Activated T-helper 9 cell treated with anti-CD3 and anti-CD28 coated beads, Interleukin-2, amount 50 U/mL, for 16 hours (primary cell): ENCODE data around the gene TIMM17B.

ENCODE experiments used
- DNase-seq: peaks from one replicate; pipeline ENCODE4 v3.0.0-alpha.2; 2020; ENCODE audit warnings: low read depth

Gene TIMM17B

DNA sequence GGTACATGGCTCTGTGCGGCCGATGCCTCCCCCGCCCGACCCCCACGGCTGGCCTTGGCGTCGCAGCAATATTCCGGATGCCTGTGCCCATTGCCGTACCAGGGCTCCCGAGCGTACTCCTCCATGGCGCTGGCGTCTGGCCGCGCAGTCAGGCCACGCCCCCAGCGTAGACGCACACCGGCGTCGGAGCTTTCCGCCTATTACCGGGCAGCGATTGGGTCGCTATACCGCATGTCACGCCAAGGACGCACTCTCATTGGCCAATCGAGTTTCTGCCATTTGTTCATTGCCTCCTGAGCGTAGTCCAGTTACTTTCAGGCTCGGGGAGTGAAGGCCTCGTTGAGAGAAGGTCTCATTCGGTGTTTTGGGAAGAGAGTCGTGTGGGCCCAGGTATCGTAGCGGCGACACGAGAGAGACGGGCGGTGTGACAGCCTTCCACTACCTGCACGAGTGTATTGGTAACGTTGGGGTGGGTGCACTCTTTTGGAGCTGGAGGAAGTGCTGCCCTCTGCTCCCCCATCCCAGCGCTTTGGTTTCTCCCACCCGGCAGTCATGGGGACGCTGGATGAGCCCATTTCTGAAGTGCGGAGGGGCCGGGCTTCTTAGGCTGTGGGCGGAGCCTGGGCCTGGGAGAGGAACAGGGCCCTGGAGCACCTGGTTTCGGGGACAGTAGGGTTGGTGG is at the start of gene TIMM17B, which contains the start of gene PQBP1:
Gene TIMM17B, minus strand, starts transcription at position 144 of the 682 bp plus-strand sequence. Its CDS starts 19 bp downstream, at position 125.
Gene PQBP1, plus strand, starts transcription at position 306 of the 682 bp plus-strand sequence. CDS start 580 bp downstream, outside the sequence.
- DNase-seq, result peak; percentile 80

DNA sequence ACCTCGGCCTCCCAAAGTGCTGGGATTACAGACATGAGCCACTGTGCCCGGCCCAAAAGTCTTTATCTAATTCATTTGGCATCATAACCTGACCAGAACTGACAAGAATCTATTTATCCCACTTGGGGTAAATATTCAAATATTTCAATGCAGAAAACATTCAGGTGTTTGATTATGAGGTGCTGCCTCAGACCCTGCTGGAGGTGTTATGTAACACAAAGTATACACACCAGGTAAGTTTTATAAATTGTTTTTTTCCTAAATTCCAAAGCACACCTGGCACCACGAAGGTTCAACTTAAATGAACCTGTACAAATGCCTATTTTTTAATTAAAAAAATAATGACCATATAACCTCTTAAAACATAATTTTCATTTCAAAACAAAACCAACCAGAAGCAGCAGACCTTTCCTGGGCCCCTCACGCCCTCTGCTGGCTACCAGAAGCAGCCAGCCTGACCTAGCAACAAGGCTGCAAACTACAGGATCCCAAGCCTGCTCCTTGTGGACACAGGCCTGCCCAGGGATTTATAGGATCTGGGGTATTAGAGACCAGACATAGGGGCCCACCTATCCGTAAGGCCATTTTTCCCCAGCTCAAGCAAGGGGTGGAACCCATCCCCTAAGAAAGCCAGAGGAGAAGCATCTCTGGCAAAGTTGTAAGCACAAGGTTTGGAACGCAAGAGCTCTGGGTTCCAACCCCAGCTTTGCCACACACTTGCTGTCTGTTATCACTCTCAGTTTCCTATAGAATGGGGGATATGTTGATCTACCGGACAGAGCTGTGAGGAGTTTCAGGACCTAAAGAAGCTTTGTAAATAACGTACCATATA is 48.2 kb upstream of the TIMM17B start:
- peak; percentile 28 for DNase-seq

DNA sequence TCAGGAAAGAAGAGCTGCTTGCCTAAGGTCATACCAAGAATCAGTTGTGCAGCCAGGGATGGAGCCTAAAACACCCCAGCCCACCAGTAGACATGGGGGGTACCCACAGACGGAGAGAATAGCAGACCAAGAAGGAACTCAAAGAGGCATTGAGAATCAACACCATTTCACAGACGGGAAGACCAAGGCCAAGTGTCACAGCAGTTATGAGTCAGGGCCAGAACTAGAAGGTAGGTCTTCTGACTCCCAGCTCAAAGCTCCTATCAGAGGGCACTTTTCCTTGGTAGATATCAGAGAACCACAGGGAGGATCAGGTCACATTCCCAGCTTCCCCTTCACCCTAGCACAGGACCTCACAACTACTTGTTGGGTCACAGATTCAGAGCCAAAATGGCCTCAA is 45.3 kb upstream of the TIMM17B start:
- DNase-seq, result no peak

DNA sequence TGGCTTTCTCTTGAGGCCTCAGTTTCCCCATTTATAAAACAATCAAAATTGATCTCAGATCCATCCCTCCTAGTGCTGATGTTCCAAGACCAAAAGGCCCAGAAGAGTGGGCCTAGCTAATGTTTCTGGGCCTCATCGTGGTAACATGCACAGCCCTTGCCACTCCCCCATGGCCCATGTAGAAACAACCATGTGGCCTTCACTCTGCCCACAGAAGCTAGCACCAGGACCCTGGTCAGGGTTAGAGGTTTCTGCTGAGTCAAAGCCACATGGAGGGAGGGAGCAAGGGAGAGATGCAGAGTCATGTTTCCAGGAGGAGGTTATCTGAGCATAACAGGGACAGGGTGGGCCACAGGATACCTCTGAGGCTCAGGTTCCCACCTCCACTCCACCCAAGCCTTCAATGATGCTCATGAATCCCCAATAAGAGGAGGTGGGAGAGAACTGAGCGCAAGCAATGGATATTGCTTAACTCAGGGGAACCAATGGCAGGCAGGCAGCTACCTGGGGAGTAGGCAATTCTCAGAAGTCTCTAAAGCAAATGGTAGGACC is 42.9 kb upstream of the TIMM17B start:
- no peak for DNase-seq

DNA sequence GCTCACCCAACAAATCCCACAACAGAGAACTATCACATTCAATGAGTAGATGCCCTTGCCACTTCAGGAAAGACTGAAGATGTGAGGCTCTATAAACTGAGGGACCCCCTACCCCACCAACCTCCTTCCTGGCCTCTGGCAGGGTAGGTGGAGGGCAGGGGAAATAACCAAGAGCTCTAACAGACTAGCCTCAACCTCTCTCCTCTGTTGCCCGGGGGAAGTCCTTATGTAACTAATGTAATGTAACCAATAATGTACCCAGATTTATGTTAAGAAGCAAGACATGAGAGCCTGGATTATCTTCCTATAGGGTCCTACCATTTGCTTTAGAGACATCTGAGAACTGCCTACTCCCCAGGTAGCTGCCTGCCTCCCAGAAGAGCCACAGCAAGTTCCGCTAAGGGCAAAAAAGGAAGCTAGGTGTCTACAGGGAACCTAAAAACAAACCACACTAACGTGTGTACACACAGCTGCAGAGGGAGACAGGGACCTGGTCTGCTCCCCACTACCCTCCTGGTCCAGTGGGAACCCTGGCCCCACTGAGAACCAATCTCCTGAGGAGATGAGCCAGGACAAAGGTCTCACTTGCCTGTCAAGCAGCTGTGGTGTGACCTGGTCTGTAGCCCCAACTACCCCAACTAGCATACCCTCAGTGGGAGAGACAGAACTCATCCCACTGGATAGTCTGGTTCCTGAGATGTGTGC is 42.1 kb upstream of the TIMM17B start:
- DNase-seq, result no peak

DNA sequence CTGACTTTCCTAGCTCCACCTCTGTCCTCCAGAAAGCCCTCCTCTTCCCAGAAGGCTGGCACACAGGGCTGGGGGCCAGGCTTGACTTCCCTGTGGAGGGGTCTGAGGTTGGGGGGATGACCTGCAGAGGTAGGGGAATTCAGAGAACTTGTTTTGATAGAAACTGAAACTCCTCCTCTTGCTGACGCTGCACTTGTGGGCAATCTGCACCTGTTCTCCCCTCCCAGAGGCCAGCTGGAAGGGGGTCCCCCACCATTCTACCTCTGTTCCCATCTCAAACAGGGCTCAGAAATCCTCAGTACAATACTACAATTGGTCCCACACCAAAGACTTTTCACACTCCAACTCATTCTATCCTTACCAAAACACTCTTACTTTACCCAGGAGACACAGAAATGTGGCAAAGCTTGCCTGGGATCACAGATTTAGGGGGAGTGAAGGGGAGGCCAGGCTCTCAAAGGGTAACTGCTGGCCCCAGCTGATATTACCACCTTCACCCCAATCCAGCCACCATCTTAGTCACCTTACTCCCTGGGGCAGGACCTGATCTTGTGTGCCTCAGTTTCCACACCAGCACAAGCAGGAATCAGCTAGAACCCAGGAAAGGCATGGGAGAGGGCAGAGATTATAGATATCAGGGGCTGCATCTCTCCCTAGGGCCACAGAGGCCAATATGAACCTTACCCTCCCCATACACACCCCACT is 41.3 kb upstream of the TIMM17B start:
- peak; percentile 70 for DNase-seq

DNA sequence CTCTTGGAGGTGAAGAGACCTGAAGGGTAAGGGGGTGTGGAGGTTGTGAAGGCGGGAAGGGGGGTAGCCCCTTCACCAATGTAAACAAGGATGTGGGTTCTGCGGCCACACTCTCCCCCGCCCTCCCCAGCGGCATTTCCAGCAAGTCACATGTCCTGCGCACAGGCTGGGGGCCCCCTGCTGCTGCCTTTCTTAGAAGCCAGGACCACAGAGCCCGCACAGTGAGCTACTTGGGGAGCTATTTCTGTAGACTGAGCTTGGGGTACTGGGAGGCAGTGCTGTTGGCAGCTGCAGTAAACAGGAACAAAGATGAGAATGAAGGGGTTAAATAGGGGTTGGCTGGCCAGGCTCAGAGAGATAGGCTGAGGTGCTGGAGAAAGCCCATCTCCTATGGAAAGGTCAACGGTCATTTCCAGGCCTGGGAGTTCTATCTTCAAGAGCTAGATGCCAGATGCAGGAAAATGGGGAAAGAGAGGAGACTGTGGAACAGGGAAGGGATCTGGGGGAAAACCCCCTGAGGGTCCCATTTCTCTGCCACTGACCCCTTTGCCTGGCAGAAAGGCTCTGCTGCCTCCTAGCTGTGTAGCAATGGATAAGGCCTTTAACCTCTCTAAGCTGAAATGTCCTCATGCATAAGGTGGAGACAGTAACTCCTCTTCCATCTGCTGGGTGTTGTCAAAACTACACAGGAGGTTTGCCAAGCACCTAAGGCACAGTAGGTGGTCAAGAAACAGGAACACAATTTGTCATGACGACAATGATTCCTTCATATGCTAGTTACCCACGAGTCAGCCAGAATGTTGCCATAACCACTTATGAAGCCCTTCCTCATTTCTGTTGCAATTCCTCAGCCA is 39.7 kb upstream of the TIMM17B start:
- peak; percentile 88 for DNase-seq

DNA sequence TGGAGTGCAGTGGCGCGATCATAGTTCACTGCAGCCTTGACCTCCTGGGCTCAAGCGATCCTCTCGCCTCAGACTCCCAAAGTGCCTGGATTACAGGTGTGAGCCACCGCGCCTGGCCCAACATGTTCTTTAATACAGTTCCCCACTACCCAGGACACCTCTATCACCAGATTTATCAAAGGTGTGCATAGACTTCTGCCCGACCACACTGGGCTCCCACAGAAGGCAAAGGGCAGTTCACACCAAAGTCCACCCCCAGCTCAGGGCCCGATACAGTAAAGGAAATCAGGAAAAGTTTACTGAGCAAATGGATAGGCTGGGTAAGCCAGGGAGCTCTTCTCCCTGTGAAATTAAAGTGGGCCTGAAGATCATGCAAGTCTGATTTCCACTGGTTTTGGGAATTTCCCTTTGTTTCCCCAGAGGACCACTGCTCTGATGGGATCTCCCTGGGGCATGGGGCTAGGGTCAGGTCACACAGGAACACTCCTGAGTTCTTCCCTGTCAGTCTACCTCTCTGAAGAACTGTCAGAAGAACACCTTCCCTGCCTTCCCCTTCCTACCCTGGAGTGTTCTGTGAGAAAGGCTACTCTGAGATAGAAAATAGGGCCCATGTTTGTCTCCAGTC is 39.0 kb upstream of the TIMM17B start:
- DNase-seq, result no peak

DNA sequence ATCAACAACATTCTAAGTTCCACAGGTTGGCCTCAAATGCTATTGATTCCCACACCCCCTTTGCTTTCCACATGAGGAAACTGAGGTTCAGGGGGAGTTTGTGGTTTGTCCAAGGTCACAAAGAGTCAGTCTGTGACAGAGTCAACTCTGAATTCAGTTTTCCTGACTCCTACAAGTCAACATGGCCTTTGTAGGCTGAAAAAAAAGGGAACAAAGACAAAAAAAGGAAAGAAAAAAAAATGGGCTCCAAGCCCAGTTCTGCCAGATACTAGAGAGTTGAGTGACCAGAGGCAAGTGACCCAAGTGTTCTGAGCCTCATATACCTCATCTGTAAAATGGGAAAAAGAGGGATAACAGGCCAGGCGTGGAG is 37.7 kb upstream of the TIMM17B start:
- DNase-seq, result no peak

DNA sequence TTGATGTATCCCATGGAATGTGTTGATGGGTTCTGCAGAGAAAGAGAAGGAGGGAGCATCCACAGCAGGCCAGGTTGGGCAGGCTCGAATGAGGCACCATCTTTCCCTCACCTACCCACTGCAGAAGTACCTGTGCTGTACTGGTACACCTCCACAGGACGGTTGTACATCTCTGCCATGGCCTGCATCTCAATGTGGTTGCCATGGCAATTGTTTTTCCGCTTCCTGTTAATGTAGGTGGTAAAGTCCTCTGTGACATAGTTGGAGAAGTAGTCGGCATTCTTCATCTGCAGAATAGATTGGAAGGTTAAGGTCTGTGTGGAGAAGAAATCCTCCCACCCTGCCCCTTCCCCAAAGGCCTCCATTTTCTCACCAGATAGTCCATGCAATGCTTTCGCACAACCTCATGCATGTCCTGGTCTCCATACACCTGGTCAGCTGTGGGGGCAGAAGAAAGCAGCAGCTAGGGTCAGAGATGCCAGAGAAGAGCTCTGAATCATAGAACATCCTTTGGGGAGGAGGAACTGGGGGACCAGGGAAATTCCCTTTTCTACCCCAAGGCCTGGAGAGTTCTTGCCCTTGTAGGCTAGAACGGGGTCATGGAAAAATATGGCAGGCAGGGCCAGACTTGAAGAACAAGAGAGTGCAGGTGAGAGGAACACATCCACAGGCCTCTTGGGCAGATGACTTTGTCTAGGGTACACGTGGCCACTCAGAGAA is 37.2 kb upstream of the TIMM17B start:
- no peak for DNase-seq

DNA sequence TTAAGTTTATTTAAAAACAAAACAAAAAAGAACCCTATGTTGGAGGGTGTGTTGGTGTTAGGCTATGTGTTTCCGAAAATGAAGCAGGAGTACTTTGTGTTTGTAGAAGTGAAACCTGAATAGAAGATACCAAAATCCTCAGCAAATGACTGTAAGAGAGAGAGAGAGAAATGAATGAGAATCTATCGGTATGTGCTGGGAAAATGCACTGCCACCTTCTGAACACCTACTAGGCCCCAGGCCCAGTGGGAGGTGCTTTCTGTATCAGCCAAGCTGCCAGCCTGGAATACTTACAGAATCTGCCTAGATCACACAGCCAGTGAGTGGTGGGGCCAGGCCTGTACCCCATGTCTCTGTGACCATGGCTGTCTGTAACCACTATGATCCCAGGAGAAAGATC is 36.2 kb upstream of the TIMM17B start:
- no peak for DNase-seq

DNA sequence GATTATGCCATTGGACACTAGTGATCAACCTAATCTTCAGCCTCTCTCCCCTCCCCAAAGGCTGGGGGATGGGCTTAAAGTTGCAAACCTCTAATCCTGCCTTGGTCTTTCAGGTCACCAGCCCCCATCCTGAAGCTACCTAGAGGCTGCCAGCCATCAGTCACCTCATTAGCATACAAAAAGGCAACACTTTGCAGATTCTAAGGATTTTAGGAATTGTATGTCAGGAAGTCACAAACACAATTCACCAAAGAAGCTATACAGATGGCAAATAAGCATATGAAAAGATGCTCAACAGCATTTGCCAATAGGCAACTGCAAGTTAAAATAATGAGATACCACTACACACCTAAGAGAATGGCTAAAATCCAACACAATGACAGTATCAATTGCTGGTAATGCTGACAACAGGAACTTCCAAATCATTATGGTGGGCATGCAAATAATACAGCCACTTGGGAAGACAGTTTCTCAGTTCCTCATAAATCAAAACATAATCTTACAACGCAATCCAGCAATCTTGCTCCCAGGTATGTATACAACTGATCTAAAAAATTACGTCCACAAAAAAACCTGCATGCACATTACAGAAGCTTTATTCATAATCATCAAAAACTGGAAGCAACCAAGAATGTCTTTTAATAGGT is 30.3 kb upstream of the TIMM17B start:
- no peak for DNase-seq

DNA sequence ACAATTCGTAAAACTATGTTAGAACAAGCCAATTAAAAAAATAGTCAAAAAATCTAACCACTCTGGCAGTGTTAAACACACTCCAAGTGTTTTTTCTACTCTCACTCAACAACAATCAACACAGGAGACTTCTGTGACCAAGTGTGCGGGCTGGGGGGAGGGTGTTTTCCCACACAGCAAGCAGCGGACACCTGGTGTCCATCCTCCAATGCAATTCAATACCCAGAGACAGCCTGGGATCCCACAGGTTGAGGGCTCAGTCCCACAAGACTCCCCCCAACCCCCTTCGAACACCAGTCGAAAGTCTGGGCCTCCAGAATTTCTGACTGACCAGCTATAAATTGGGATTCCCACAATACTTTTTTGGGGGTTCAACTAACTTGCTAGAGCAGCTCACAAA is 29.6 kb upstream of the TIMM17B start:
- no peak for DNase-seq

DNA sequence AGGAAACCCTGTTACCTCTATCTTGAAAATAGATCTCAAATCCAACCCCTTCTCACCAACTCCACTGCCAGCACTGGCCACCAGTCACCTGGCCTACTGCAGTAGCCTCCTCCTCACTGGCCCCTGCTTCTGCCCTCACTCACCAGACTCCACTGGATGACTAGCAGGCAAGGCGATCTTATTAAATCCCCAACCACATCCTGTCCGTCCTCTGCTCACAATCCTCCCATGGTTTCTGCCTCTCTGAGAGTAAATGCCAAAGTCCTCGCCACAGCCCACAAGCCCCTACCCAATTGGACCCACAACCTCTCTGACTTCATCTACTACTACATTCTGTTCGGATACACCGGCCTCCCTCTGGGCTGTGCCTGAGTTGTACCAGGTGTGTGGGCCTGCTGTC is 26.7 kb upstream of the TIMM17B start:
- no peak for DNase-seq

DNA sequence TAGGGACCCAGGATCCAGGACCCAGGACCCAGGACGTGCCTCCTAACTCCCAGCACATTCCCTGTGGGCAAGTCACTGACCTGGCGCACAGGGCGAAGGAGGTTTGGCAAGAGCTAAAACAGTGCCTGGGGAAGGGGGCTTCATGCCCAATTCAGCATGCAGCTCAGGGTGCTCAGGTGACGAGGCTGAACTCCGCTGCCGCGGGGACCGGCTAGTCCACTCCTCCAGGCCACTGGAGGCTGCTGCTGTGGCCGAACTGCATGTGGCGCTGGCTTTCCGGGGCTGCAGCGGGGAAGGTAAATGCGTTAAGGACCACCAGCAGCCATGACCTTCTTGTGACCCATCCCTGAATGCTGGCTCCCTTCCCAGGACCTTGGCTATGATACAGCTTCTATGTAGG is 26.2 kb upstream of the TIMM17B start:
- DNase-seq, result no peak

DNA sequence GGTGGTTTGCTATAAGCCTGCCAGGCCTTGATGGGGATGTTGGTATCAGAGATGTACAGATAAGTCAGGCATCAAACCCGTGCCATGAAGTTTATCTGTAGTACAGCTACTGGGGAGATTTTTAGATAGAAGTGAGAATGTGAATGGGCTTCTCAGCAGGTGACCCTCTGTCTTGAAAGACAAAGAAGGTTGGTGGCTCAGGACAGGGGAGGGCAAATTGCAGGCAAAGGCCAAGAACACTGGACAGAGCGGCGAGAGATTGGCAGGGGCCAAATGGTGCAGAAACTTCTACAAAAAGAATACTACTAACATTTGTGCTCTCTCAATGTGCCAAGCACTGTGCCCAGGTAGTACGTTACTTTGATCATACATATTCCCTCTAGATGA is 23.1 kb upstream of the TIMM17B start:
- no peak for DNase-seq

DNA sequence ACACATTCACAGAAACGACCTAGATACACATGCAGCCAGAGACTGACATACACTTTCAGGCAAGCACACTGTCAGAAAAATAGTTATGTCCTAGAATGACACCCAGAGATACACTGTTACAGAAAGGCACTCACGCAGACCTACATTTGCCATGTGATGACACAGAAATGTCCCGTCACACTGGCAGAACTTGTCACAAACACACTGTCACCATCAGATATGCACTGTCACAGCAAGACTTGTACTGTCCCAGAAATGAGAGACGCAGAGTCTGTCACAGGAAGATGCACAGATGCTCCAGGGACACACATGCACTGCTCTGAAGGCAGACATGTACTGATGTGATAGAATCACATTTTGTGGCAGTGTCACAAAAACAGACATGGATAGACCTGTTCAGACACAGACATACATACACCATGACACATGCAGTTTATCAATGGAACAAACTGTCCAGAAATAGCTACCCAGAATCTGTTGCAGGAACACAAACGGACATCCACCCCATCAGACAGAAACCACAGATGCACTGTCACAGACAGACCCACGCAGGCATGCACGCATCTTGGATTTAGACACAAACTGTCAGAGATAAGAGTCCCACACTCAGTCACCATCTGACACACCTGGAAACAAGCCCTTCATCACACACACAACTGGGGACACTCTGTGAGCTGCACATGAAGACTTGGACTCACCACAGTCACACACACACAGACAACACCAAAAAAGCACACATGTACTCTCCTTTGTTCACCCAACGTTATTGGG is 22.6 kb upstream of the TIMM17B start:
- no peak for DNase-seq

DNA sequence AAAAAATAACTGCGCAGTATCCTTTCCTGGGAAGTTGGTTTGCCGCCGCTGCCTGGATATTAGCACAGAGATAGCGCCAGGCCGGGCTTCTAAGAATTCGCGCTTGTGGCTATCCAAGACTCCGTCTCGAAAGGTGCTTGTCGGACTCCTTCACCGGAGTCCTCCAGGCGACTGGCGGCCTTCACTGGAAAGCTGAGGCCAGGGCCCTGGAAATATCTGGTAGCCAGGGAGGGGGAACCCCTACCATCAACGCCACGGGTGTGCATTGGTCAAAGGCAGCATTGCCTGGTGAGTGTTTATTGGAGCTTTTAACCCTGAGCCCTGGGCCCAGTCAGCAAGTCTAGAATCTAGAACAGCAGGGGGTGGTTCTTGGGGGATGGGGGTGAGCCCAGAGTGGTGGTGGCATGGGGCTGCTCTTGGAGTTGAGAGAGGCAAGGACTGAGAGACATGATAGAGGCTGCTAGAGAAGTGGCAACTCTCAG is 21.8 kb upstream of the TIMM17B start:
- DNase-seq, result no peak
